ENCODE measurements around the gene CTBP2.
A peak's percentile ranks its signal among the peaks of the same experiment; 100 is the strongest.

Gene CTBP2

DNA sequence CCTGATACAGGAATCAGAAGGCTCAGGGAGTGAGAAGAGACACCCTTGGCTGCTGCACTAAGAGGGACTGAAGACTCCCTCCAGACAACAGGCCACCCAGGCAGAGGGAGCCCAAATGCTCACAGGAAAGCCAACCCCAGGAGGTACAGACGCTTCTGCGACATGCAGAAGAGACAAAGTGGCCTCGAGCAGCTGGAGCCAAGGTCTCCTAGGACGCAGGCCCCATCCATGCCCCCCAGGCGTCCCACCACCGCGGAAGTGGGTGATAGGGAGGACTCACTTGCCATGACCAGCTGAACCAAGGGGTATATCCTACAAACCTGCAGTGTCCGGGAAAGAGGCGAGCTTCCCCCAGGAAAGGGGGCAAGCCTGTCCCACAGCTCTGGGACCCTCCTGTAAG is 56.9 kb downstream of the CTBP2 start:
- DNase-seq (ENCODE audit: low read depth), result no peak
- no peak overlapping the region for H3K4me3 ChIP-seq (ENCODE audit: control insufficient read depth, low read depth, low read length)
- TF ChIP-seq CTCF (IDR thresholded peaks at IDR 0.05; ENCODE audit: control insufficient read depth, insufficient read depth, low read depth, low read length, missing control alignments), result no peak

GRCh38 chr10:125102821-125103220 is 57.5 kb downstream of the CTBP2 start:
- no peak for TF ChIP-seq CTCF (IDR thresholded peaks at IDR 0.05; ENCODE audit: control insufficient read depth, insufficient read depth, low read depth, low read length, missing control alignments)

DNA sequence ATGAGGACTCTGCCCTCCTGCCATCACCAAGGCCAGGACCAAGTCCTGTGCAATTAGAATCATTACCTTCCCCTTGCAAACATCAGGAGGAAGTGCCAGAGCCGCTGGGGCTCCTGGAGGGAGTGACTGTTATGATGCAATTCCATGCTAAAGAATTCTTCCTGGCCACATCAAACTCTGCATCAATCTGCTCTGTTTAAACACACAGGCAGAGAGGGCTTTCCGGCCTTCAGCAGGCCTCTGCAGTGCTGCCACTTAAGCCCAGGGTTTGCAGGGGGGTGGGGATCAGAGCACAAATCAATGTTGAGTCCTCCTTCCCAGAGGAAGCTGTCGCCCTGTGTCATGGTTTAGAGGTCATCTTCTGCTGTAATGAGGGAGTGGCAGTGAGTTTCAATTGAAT is 58.1 kb downstream of the CTBP2 start:
- H3K4me3 ChIP-seq (ENCODE audit: control insufficient read depth, low read depth, low read length), result no peak overlapping the region
- no peak for TF ChIP-seq CTCF (IDR thresholded peaks at IDR 0.05; ENCODE audit: control insufficient read depth, insufficient read depth, low read depth, low read length, missing control alignments)
- DNase-seq (ENCODE audit: low read depth), result peak; percentile 27

More at GRCh38 chr10:125102821-125103220, 57.5 kb downstream of the CTBP2 start:
- no peak overlapping the region for H3K4me3 ChIP-seq (ENCODE audit: control insufficient read depth, low read depth, low read length)
- no peak for DNase-seq (ENCODE audit: low read depth)

DNA sequence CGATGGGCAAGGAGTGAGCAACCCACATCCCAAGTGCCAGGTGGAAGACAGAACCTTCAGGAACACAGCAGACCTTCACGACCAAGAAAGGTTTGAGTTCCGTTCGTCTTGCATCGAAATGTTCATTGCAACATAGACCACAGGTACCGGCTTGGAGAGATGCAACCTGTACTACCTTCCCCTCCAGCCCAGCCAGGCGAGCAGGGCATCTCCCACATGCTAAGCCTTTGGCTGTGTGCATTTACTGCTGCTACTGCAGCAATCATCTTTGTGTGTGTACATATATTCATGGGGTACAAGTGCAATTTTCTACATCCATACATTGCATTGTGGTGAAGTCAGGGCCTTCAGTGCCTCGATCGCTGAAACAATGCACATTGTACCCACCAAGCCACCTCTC is 58.8 kb downstream of the CTBP2 start:
- no peak for TF ChIP-seq CTCF (IDR thresholded peaks at IDR 0.05; ENCODE audit: control insufficient read depth, insufficient read depth, low read depth, low read length, missing control alignments)
- no peak for DNase-seq (ENCODE audit: low read depth)
- H3K4me3 ChIP-seq (ENCODE audit: control insufficient read depth, low read depth, low read length), result no peak overlapping the region

GRCh38 chr10:125101049-125101448 is 59.3 kb downstream of the CTBP2 start:
- DNase-seq (ENCODE audit: low read depth), result no peak
- H3K4me3 ChIP-seq (ENCODE audit: control insufficient read depth, low read depth, low read length), result no peak overlapping the region
- TF ChIP-seq CTCF (IDR thresholded peaks at IDR 0.05; ENCODE audit: control insufficient read depth, insufficient read depth, low read depth, low read length, missing control alignments), result no peak

GRCh38 chr10:125097409-125098070 is 62.8 kb downstream of the CTBP2 start:
- no peak overlapping the region for H3K4me3 ChIP-seq (ENCODE audit: control insufficient read depth, low read depth, low read length)
- no peak for TF ChIP-seq CTCF (IDR thresholded peaks at IDR 0.05; ENCODE audit: control insufficient read depth, insufficient read depth, low read depth, low read length, missing control alignments)
- no peak for DNase-seq (ENCODE audit: low read depth)
